Inferior parietal cortex (tissue), 1 donor: ENCODE measurements around the gene RTKN2.
"Not testable (repeated sequence)": the region's sequence is repeated elsewhere in the genome, so short reads cannot be mapped to it uniquely, and the experiment has no call there.

Source experiments
- DNase-seq: peaks from one replicate; pipeline ENCODE4 v3.0.0-alpha.2; 2016; ENCODE audit errors: extremely low spot score

RTKN2 gene

GRCh38 chr10:62259998-62260397 is 8.6 kb downstream of the RTKN2 start:
- no peak for DNase-seq

- no peak for DNase-seq
Measured at GRCh38 chr10:62259456-62259855, 9.2 kb downstream of the RTKN2 start.

DNA sequence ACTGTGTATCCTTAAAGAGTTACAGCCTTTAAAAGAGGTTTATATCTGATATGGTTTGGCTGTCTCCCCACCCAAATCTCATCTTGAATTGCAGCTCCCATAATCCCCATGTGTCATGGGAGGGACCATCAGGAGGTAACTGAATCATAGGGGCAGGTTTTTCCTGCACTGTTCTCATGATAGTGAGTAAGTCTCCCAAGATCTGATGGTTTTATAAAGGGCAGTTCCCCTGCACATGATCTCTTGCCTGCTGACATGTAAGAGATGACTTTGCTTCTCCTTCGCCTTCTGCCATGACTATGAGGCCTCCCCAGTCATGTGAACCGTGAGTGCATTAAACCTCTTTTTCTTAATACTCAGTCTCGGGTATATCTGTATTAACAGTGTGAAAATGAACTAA is 9.7 kb downstream of the RTKN2 start:
- no peak for DNase-seq

GRCh38 chr10:62253704-62254103 is 14.9 kb downstream of the RTKN2 start:
- DNase-seq: no peak

GRCh38 chr10:62252051-62252450 is 16.6 kb downstream of the RTKN2 start:
- DNase-seq: no peak

DNA sequence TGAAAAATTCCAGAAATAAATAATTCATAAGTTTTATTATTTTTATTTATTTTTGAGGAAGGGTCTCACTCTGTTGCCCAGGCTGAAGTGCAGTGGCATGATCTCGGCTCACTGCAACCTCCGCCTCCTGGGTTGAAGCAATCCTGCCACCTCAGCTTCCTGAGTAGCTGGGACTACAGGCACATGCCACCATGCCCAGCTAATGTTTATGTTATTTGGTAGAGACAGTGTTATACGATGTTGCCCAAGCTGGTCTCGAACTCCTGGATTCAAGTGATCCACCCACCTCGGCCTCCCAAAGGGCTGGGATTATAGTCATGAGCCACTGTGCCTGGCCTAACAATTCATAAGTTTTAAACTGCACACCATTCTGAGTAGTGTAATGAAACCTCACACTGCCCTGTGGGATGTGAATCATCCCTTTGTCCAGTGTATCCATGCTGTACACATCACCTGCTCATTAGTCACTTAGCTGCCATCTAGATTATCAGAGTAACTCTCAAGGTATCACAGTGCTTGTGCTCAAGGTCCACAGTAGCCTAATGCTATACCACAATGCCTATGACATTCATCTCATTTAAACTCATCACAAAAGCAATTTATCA is 17.9 kb downstream of the RTKN2 start:
- DNase-seq: no peak

GRCh38 chr10:62249957-62250356 is 18.7 kb downstream of the RTKN2 start:
- no peak for DNase-seq

DNA sequence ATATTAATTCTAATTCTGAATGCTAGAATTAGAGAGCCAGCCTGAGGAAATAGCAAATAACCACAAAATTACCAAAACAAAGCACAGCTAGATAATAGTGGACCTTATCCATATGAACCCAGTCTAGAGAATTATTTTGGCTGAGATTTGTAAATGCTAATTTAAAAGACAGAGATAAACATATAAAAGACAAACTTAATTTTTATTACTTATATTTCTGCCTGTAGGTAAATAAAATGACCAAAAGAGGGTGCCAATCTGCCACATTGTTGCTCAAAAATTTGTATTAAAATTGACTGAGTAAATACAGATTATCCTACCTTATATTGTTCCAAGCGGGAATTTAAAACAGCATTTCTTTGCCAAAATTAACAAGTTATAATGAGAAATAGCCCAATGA is 20.2 kb downstream of the RTKN2 start:
- no peak for DNase-seq

GRCh38 chr10:62244785-62245467 is 23.7 kb downstream of the RTKN2 start:
- peak; percentile 94 for DNase-seq

DNA sequence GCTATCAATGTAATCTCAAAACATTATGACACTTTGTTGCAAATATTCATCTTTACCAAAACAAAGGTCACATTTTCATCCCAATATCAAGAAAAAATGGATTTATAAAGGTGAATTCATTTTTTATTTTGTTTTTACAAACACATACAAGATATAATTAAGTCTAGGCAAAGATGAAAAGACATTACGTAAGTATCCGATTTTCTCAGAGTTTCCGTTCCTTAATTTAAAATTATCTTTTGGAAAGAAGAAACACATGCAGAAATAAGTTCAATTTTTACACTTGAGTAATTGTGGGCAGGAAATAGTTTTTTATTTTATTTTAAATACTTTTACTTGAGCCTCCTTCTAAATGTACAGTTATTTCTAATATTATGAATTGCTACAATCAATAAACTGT is 24.6 kb downstream of the RTKN2 start:
- DNase-seq: no peak

- DNase-seq: no peak
Measured at GRCh38 chr10:62243647-62243997, 25.0 kb downstream of the RTKN2 start.

GRCh38 chr10:62242965-62243646 is 25.5 kb downstream of the RTKN2 start:
- DNase-seq: peak; percentile 29

DNA sequence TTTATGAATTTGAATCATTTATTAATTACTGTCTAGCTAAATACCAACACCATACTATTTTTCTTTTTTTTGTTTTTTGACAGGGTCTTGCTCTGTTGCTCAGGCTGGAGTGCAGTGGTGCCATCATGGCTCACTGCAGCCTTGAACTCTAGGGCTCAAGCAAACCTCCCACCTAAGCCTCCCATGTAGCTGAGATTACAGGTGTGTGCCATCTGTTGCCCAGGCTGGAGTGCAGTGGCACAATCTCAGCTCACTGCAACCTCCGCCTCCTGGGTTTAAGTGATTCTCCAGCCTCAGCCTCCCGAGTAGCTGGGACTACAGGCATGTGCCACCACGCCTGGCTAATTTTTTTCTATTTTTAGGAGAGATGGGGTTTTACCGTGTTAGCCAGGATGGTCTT is 27.1 kb downstream of the RTKN2 start:
- not testable (repeated sequence) for DNase-seq

- DNase-seq: no peak
Measured at GRCh38 chr10:62239994-62240393, 28.6 kb downstream of the RTKN2 start.

- DNase-seq: no peak
Measured at GRCh38 chr10:62238880-62239279, 29.8 kb downstream of the RTKN2 start.

GRCh38 chr10:62237966-62238365 is 30.7 kb downstream of the RTKN2 start:
- no peak for DNase-seq

GRCh38 chr10:62237506-62237905 is 31.1 kb downstream of the RTKN2 start:
- DNase-seq: no peak

- DNase-seq: no peak
Measured at GRCh38 chr10:62234077-62234605, 34.5 kb downstream of the RTKN2 start.

DNA sequence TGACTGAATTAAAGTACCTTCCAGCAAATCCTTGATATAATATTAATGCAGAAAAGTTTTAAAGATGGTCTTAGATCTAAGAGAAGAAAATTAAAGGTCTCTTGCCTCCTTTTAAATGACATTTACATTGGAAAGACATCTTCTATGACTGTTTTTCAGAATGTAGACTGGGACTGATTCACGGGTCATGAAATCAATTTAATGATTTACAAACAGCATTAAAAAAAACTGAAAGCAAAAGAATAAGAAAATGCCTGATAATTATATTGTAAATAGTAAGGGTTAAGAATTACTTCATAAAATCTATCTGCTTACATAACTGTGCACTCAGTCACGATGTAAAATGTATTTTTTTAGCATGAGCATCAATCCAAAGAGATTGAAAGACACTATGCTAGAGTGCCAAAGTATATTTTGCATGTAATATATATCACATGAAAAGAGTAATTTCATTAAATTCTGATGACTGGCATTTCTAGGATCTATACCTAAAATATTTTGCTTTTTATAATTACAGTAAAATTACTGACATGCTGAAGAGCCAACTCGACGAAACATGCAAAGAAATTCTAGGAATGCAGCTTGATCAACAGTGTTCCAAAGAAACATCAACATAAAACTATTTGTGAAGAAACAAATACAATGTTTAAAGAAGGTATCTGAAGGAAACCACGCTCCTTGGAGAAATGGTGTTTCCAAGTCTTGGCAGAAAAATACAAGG is 35.1 kb downstream of the RTKN2 start:
- DNase-seq: no peak

DNA sequence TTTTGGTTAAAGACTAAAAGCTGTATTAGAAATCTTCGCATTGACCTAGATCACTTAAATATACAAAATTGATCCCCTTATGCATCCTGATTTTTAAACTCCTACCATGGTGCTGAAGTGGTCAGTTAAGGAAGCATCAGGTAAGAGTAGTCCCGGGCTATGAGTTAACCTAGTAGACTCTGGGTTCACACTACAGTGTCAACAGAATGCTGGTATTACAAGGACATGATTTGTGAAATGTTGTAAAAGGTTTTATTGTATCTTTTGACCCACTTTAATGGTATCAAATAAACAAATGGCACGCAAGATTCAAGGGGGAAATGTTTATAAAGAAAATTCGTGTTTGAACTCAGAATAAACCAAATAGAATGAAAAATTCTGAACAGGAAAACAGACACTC is 36.8 kb downstream of the RTKN2 start:
- no peak for DNase-seq

DNA sequence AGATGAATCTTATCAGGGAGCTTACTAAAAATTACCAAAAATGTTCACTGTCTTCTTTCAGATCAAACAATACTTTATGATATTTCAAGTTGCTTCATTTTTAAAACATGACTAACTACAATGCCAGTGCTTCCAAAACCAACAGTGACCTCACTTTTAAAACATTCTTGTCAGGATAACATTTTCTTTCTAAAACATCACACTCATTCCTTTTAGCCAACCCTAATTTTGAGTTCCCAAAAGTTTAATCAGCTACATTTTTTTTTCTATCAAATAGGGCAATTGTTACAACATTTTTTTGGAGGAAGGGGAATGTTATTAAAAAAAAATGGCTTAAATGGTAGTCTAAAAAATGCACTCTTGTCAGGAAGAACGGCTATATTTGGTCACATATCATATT is 37.3 kb downstream of the RTKN2 start:
- no peak for DNase-seq

DNA sequence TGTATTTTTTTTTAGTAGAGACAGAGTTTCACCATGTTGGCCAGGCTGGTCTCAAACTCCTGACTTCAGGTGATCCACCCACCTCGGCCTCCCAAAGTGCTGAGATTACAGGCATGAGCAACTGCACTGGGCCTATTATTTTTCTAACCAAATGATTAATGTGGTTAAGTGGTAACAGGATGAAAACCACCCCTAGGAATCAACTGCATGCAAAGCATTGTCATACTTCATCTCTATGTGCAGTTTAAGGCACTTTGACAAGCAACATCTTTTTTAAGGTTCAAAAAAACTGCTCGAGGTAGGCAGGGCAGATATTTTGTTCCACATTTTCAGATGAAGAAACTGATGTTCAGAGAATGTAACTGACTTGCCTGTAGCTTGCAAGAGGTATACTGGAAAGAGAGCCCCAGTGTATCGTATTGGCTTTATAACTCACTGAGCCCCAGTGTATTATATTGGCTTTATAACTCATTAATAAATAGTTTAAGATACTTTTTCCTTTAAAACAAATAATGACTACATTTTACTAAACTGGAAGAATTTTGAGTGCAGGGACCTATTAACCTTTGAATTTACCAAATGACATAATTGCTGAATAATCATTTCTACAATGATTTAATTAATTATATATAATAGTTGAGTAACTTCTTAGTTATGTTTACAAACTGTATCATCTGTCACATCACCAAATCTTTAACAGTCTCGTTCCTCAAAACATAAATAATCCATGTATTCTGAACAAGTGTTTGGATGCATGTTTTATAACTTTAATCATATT is 38.1 kb downstream of the RTKN2 start:
- DNase-seq: no peak
